Upper lobe of left lung (tissue), 4 donors: ENCODE data around the gene ASCC2.

Source experiments
- CTCF ChIP-seq, 6 experiments: fragments of 450-650 bp in 4 of 6; fragments of 200-600 bp in 2 of 6; sonication (generic) in 2 of 6; IDR thresholded peaks; one replicate each; pipeline ENCODE4 v1.5.1; 2016 to 2019; ENCODE audit warnings: antibody characterized with exemption in 6 of 6
- POLR2A ChIP-seq, 4 donors: fragments of 450-650 bp; IDR thresholded peaks; one replicate each; pipeline ENCODE4 v1.5.1; 2016 to 2017; ENCODE audit warnings: antibody characterized with exemption in 4 of 4, mild to moderate bottlenecking in 2 of 4
- POLR2AphosphoS5 ChIP-seq, 2 donors: sonication (generic); formaldehyde crosslinking; IDR thresholded peaks; one replicate each; pipeline ENCODE4 v1.5.1; 2017; ENCODE audit warnings: antibody characterized with exemption in 2 of 2

- TF ChIP-seq POLR2A (IDR thresholded peaks at IDR 0.05) = no peak
- TF ChIP-seq CTCF (IDR thresholded peaks at IDR 0.05) = no peak
- no peak for TF ChIP-seq POLR2AphosphoS5 (IDR thresholded peaks at IDR 0.05)
Measured at GRCh38 chr22:29885610-29886009, 47.5 kb upstream of the ASCC2 start.
